ENCODE measurements around the gene YIF1B.

DNA sequence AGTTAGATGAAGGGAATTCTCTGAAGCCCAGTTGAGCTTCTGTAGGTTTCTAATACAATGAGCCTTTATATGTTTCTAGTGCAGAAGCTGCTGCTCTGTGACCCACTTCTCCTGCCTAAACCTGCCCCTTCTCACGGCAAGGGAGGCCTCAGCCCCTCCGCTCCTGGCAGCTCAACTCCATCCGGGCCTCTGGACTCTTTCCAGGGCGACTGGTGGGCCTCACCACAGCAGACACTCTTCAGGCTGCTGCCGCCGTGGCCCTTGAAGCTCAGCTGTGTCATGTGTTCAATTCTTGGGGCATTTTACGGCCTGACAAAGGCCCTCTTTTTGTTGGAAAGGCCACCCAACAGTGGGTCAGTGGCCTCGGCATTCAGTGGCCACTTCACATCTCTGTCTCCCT, 21.7 kb downstream of the YIF1B start:
- TF ChIP-seq ARNTL (CRISPR knock-in tag; IDR thresholded peaks at IDR 0.05; ENCODE audit: borderline replicate concordance, low read depth) = no peak
- TF ChIP-seq PPARA (CRISPR knock-in tag; IDR thresholded peaks at IDR 0.05; ENCODE audit: borderline replicate concordance) = no peak
- no peak for TF ChIP-seq ESRRG (CRISPR knock-in tag; IDR thresholded peaks at IDR 0.05)
- TF ChIP-seq, protein P1, sequence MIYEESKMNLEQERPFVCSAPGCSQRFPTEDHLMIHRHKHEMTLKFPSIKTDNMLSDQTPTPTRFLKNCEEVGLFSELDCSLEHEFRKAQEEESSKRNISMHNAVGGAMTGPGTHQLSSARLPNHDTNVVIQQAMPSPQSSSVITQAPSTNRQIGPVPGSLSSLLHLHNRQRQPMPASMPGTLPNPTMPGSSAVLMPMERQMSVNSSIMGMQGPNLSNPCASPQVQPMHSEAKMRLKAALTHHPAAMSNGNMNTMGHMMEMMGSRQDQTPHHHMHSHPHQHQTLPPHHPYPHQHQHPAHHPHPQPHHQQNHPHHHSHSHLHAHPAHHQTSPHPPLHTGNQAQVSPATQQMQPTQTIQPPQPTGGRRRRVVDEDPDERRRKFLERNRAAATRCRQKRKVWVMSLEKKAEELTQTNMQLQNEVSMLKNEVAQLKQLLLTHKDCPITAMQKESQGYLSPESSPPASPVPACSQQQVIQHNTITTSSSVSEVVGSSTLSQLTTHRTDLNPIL (CRISPR knock-in tag; IDR thresholded peaks at IDR 0.05; ENCODE audit: low read depth) = no peak
- TF ChIP-seq ZFP3 (CRISPR knock-in tag; IDR thresholded peaks at IDR 0.05) = no peak
- TF ChIP-seq SNAI2 (CRISPR knock-in tag; IDR thresholded peaks at IDR 0.05) = no peak
- TF ChIP-seq ZNF8 (CRISPR knock-in tag; IDR thresholded peaks at IDR 0.05) = no peak
- no peak for TF ChIP-seq TCF4 (CRISPR knock-in tag; IDR thresholded peaks at IDR 0.05; ENCODE audit: borderline replicate concordance)
